MM.1S (cell line): ENCODE data around the gene LRRC14B.

Experiments
- CTCF ChIP-seq: fragments of 300-600 bp; sonication (generic); IDR thresholded peaks from 2 replicates; pipeline ENCODE4 v1.5.1; 2016; ENCODE audit warnings: antibody characterized with exemption, low read length, mixed read lengths
- EZH2 ChIP-seq: fragments of 300-600 bp; sonication (generic); optimal IDR thresholded peaks from 2 replicates; pipeline ENCODE3; 2017; ENCODE audit warnings: low read depth, mild to moderate bottlenecking, antibody characterized with exemption, low read length, mixed read lengths

- TF ChIP-seq CTCF (no peak), EZH2 (no peak)
Observed at GRCh38 chr5:174876-175465, 16.3 kb upstream of the LRRC14B start.
